ENCODE data around the gene PHLDA1.

PHLDA1 gene

GRCh38 chr12:76030341-76031080, 1.1 kb downstream of the PHLDA1 start:
- TF ChIP-seq ZNF274 (IDR thresholded peaks at IDR 0.05; ENCODE audit: low read depth, low read length), result no peak
- H3K4me3 ChIP-seq (ENCODE audit: low read length), result peak overlapping the region; percentile 76

DNA sequence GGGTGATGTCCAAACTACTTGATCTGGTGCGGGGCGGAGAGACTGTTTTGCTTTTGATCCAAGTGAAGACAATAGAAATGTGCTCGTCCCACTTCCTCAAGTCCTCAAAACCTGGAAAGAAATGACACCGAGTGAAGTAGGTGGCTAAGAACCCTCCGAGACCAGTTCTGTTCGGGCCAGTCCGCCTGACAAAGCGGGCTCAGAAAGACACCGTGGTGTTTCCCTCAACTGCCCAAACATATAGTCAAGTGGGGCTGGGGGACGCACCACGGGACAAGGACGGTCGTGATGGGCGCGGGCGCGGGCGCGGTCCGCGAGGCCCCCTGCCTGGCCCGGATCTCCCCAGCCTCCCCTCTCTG, 1.6 kb downstream of the PHLDA1 start:
- no peak for TF ChIP-seq ZNF274 (IDR thresholded peaks at IDR 0.05; ENCODE audit: low read depth, low read length)
- peak overlapping the region; percentile 76 for H3K4me3 ChIP-seq (ENCODE audit: low read length)

DNA sequence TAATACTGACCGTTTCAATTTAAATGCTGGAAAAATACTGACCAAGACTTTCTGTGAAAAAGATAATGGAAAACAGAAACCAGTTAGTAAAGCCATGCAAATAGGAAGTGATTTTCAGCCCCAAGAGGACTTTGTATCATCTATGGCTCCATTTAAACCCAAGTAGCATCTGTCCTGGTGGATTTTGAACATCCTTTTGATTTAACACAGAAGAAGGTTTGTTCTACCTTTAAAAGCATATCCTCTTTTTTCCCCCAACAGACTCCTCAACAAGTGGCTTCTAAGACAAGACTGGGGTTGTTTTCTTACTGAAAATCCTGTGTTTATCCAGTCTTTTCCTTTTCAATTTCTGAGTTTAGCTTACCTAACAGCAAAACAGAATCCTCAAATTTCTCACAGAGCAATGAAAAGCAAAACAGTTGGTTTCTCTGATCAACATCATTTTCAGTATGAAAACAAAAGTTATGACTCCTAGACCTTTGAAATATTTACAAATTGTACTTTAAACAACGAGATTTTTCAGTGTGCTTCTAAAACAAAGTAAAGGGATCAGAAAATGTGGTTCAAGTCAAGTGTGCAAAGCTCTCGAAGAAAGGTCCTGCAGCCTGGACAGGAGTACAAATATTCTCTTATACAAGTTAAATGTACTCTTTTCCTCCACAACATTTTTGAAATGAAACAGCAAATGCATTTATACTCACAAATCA, 2.9 kb downstream of the PHLDA1 start:
- no peak for TF ChIP-seq ZNF274 (IDR thresholded peaks at IDR 0.05; ENCODE audit: low read depth, low read length)
- peak overlapping the region; percentile 76; the same call in 1 of the 2 replicates for H3K4me3 ChIP-seq (ENCODE audit: low read length)

DNA sequence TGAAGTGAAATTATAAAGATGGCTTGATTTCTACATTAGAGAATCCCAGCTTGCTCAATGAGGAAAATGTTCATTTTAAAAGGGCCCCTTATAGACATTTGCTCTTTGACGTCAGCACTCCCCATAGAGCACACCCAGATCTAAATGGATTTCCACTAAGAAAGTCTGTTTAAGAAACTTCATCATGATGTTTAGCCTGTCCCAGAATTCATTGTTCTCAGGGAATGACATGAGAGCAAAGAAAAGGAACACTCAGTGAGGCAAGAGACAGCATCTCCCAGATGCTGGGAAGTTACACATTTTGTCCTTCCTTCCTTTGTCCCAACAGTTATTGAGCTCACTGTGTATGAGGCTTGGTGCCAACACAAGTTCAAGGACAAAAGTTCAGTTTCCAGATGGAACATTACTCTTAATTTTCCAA, 4.9 kb downstream of the PHLDA1 start:
- TF ChIP-seq ZNF274 (IDR thresholded peaks at IDR 0.05; ENCODE audit: low read depth, low read length), result no peak
- no peak overlapping the region for H3K4me3 ChIP-seq (ENCODE audit: low read length)

- H3K4me3 ChIP-seq (ENCODE audit: low read length), result no peak overlapping the region
- TF ChIP-seq ZNF274 (IDR thresholded peaks at IDR 0.05; ENCODE audit: low read depth, low read length), result no peak
These were observed 5.7 kb downstream of the PHLDA1 start for GRCh38 chr12:76025601-76026575.

DNA sequence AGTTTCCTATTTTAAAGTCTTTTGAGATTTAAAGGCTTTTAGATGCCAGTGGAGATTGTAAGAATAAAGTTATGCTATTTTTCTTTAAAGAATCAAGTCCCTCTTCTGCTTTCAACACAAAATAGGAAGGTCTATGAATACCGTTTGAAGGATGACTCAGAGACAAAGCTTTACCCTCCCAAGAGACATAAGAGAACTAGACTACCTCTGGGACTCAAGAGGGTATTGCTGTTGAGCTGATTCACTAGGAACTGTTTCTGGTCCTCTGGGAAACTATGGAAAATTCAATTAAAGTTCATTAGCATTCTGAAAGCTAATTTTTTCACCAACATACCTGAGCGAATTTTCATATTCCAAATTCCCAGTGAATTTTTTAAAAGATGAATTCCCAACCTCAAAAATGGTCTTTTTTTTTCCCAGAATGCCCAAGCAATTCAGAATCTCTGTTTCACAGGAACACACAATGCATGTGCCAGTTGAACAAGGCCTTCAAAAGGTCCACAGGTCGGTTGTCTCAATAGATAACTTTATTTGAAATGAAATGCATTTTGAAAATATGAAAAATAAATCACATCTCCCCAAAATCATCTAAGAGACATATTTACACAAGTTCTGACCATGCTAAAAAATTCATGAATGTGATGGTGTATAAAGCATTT, 6.5 kb downstream of the PHLDA1 start:
- H3K4me3 ChIP-seq (ENCODE audit: low read length), result no peak overlapping the region
- no peak for TF ChIP-seq ZNF274 (IDR thresholded peaks at IDR 0.05; ENCODE audit: low read depth, low read length)

DNA sequence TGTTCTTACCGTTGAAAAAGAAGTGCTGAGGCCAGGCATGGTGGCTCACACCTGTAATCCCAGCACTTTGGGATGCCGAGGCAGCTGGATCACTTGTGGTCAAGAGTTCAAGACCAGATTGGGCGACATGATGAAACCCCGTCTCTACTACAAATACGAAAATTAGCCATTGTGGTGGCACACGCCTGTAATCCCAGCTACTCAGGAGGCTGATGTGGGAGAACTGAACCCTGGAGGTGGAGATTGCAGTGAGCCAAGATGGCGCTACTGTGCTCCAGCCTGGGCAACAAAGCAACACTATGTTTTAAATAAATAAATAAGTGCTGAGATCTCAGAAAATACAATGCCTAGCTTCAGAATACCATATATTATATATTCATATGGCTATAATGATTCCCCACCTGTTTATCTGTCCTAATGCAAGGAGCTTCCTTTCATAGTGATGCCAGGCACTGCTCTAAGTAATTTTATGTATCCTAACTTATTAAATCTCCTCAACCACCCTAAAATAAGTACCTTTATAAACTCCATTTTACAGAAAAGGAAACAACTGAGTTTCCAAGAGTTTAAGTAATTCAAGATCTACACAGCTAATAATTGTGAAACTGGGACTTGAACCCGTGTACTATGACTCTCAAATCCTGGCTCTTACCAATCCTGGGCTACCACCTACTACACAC, 7.3 kb downstream of the PHLDA1 start:
- H3K4me3 ChIP-seq (ENCODE audit: low read length), result no peak overlapping the region
- TF ChIP-seq ZNF274 (IDR thresholded peaks at IDR 0.05; ENCODE audit: low read depth, low read length), result no peak

GRCh38 chr12:76023069-76023690, 8.4 kb downstream of the PHLDA1 start:
- H3K4me3 ChIP-seq (ENCODE audit: low read length), result no peak overlapping the region
- no peak for TF ChIP-seq ZNF274 (IDR thresholded peaks at IDR 0.05; ENCODE audit: low read depth, low read length)

- no peak for TF ChIP-seq ZNF274 (IDR thresholded peaks at IDR 0.05; ENCODE audit: low read depth, low read length)
- no peak overlapping the region for H3K4me3 ChIP-seq (ENCODE audit: low read length)
These were observed 9.1 kb downstream of the PHLDA1 start for GRCh38 chr12:76022506-76022905.

GRCh38 chr12:76020731-76021672, 10.6 kb downstream of the PHLDA1 start:
- H3K4me3 ChIP-seq (ENCODE audit: low read length), result no peak overlapping the region
- TF ChIP-seq ZNF274 (IDR thresholded peaks at IDR 0.05; ENCODE audit: low read depth, low read length), result no peak

GRCh38 chr12:76020281-76020680, 11.3 kb downstream of the PHLDA1 start:
- TF ChIP-seq ZNF274 (IDR thresholded peaks at IDR 0.05; ENCODE audit: low read depth, low read length), result no peak

DNA sequence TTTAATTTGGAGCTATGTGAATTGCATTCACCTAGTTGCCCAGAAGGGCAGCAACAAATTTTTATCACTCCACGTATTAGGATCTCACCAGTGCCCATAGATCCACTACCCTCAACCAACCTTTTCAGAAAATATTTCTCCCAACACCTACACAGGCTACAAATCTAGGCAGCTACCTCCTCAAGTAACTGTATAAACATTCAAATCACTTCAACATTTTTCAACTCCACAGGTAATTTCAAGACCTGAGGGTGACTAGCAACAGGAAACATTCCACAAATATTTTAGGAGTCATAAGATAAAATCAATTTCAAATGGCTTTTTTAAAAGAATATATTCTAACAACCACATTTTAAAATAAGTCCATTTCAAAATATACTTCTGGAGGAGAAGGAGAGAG, 12.9 kb downstream of the PHLDA1 start:
- no peak overlapping the region for H3K4me3 ChIP-seq (ENCODE audit: low read length)
- TF ChIP-seq ZNF274 (IDR thresholded peaks at IDR 0.05; ENCODE audit: low read depth, low read length), result no peak

More at GRCh38 chr12:76020281-76020680, 11.3 kb downstream of the PHLDA1 start:
- no peak overlapping the region; the same call in 1 of the 2 replicates for H3K4me3 ChIP-seq (ENCODE audit: low read length)

Data from GM08714 (cell line).